ENCODE results near the gene DOCK9. TPM values are rescaled to one million over a fixed set of nuclear protein-coding genes. Genes with fewer than 3 reads are reported as not detected.

DOCK9 gene
- total and polyA plus RNA-seq, 9 of the 15 experiments (the other 6 are each of a cell fraction or from before 2014, with no cell fraction given): 3.5 to 25.3 (median 16.7) TPM

- no peaks in the 10 kb centered on the region for H3K9me1 ChIP-seq (ENCODE audit: control insufficient read depth, insufficient read depth, low read length)
- H3K4me2 ChIP-seq (ENCODE audit: insufficient read depth, low read length): no peak overlapping the region
- no peak overlapping the region for H3K4me3 ChIP-seq
- H3K36me3 ChIP-seq (ENCODE audit: control insufficient read depth, insufficient read depth, low read length): no peaks in the 10 kb centered on the region
- H3K4me1 ChIP-seq (replicated peaks in 1 of 2; ENCODE audit: control insufficient read depth in 2 of 2, insufficient read depth in 2 of 2, low read length in 2 of 2): no peaks in the 10 kb centered on the region
- no peaks in the 10 kb centered on the region for H3K9me3 ChIP-seq (replicated peaks; ENCODE audit: control insufficient read depth, insufficient read depth, low read depth, low read length)
- H2AFZ ChIP-seq (ENCODE audit: low read depth, low read length): no peak overlapping the region
- 0% methylated on average over 11 of the region's 11 CpGs for WGBS (ENCODE audit: insufficient coverage, low coverage, missing lambda C conversion rate)
- H4K20me1 ChIP-seq (replicated peaks; ENCODE audit: control insufficient read depth, insufficient read depth, low read length): no peaks in the 10 kb centered on the region
- CTCF ChIA-PET (ENCODE audit: low intra/inter-chr PET ratio): no interaction called here
- peaks cover 37 to 52% of the 10 kb centered on the region in 2 experiments for H3K27me3 ChIP-seq (ENCODE audit: control insufficient read depth in 2 of 2, insufficient read depth in 2 of 2, low read length in 2 of 2)
- ATAC-seq (no peak), FAIRE-seq (no peak), DNase-seq (ENCODE audit: extremely low read depth in 1 of 4, low spot score in 3 of 4) (no peak)
- H3K9ac ChIP-seq (ENCODE audit: insufficient read depth in 1 of 2, low read depth in 2 of 2, low read length in 2 of 2): no peak overlapping the region
- intact Hi-C loops (cut with micrococcal nuclease): no loop called here
- H3K79me2 ChIP-seq (ENCODE audit: control insufficient read depth, insufficient read depth, low read length): no peaks in the 10 kb centered on the region
- no peak overlapping the region for H3K27ac ChIP-seq (ENCODE audit: extremely low read depth, low read depth, low read length)
- TF ChIP-seq, protein P1, sequence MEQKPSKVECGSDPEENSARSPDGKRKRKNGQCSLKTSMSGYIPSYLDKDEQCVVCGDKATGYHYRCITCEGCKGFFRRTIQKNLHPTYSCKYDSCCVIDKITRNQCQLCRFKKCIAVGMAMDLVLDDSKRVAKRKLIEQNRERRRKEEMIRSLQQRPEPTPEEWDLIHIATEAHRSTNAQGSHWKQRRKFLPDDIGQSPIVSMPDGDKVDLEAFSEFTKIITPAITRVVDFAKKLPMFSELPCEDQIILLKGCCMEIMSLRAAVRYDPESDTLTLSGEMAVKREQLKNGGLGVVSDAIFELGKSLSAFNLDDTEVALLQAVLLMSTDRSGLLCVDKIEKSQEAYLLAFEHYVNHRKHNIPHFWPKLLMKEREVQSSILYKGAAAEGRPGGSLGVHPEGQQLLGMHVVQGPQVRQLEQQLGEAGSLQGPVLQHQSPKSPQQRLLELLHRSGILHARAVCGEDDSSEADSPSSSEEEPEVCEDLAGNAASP (IDR thresholded peaks at IDR 0.05): no peak
- TF ChIP-seq HNRNPLL (IDR thresholded peaks at IDR 0.05; ENCODE audit: low read depth, low read length, poor library complexity, severe bottlenecking): no peak
- POLR2A ChIA-PET: no interaction called here
- in situ Hi-C loops (cut with MboI): no loop called here
- no TSS peak for BruUV-seq (replicated peaks)
Measured at GRCh38 chr13:98766697-98767096, 211.2 kb downstream of the DOCK9 start.

DNA sequence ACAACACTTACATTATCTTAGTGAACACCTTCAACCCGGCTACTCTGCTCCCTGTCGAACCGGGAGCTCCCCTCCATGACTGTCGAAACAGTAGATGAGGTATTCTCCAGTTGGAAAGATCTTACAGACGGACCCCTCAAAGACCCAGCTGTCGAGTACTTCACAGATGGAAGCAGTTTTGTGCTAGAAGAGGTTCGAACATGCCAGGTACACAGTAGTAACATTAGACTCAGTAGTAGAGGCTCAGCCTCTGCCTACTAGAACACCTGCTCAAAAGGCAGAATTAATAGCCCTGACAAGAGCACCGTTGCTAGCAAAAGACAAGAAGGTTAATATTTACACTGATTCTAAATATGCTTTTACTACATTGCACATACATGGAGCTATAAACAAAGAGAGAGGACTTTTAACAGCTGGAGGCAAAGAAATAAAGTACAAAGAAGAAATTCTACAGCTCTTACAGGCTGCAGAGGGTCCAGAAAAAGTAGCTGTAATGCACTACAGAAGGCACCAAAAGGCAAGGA is 211.8 kb downstream of the DOCK9 start:
- H3K9me1 ChIP-seq (ENCODE audit: control insufficient read depth, insufficient read depth, low read length): no peaks in the 10 kb centered on the region
- ChIA-PET POLR2A (interaction anchor here (0.6 kb wide), 1 partner anchor 184 kb away, joined by 3 read pairs; no protein-coding TSS in a partner anchor), CTCF (ENCODE audit: low intra/inter-chr PET ratio) (no interaction called here)
- H4K20me1 ChIP-seq (replicated peaks; ENCODE audit: control insufficient read depth, insufficient read depth, low read length): no peaks in the 10 kb centered on the region
- no peaks in the 10 kb centered on the region for H3K79me2 ChIP-seq (ENCODE audit: control insufficient read depth, insufficient read depth, low read length)
- H3K9me3 ChIP-seq (replicated peaks; ENCODE audit: control insufficient read depth, insufficient read depth, low read depth, low read length): no peaks in the 10 kb centered on the region
- no peak for FAIRE-seq
- no peak for ATAC-seq
- no peak overlapping the region for H3K4me2 ChIP-seq (ENCODE audit: insufficient read depth, low read length)
- no peak for DNase-seq (ENCODE audit: extremely low read depth in 1 of 4, low spot score in 3 of 4)
- in situ Hi-C loops (cut with MboI) (no loop called here), intact Hi-C loops (cut with micrococcal nuclease) (no loop called here)
- BruUV-seq (replicated peaks): no TSS peak
- H3K4me3 ChIP-seq: no peak overlapping the region
- no peak overlapping the region for H2AFZ ChIP-seq (ENCODE audit: low read depth, low read length)
- no peak overlapping the region for H3K27ac ChIP-seq (ENCODE audit: extremely low read depth, low read depth, low read length)
- H3K9ac ChIP-seq (ENCODE audit: insufficient read depth in 1 of 2, low read depth in 2 of 2, low read length in 2 of 2): no peak overlapping the region
- WGBS (ENCODE audit: insufficient coverage, low coverage, missing lambda C conversion rate): 0% methylated on average over 8 of the region's 8 CpGs
- no peaks in the 10 kb centered on the region for H3K4me1 ChIP-seq (replicated peaks in 1 of 2; ENCODE audit: control insufficient read depth in 2 of 2, insufficient read depth in 2 of 2, low read length in 2 of 2)
- H3K36me3 ChIP-seq (ENCODE audit: control insufficient read depth, insufficient read depth, low read length): no peaks in the 10 kb centered on the region
- H3K27me3 ChIP-seq (ENCODE audit: control insufficient read depth in 2 of 2, insufficient read depth in 2 of 2, low read length in 2 of 2): peaks cover 39 to 50% of the 10 kb centered on the region in 2 experiments
- TF ChIP-seq FOXJ3 (CRISPR knock-in tag; IDR thresholded peaks at IDR 0.05) (no peak), ZNF277 (CRISPR knock-in tag; IDR thresholded peaks at IDR 0.05; ENCODE audit: borderline replicate concordance) (no peak), ZZZ3 (IDR thresholded peaks at IDR 0.05) (no peak), ERF (CRISPR knock-in tag; IDR thresholded peaks at IDR 0.05) (no peak), HEY1 (CRISPR knock-in tag; IDR thresholded peaks at IDR 0.05; ENCODE audit: borderline replicate concordance) (no peak), ZNF134 (CRISPR knock-in tag; conservative IDR thresholded peaks at IDR 0.05) (no peak), ATF1 (CRISPR knock-in tag; IDR thresholded peaks at IDR 0.05) (no peak), ATF1 (tag; IDR thresholded peaks at IDR 0.05) (no peak), ARID2 (IDR thresholded peaks at IDR 0.05) (no peak), HMG20B (CRISPR knock-in tag; IDR thresholded peaks at IDR 0.05) (no peak), MTF1 (CRISPR knock-in tag; IDR thresholded peaks at IDR 0.05; ENCODE audit: borderline replicate concordance) (no peak), ZFP36 (IDR thresholded peaks at IDR 0.05; ENCODE audit: low read depth, low read length, partially characterized antibody) (no peak), ZNF224 (CRISPR knock-in tag; IDR thresholded peaks at IDR 0.05) (no peak), NCOA1 (IDR thresholded peaks at IDR 0.05; ENCODE audit: low read depth) (no peak), ZNF644 (tag; IDR thresholded peaks at IDR 0.05; ENCODE audit: low read depth) (no peak)

All from K562 (cell line).